GM18499 (cell line): ENCODE measurements around the gene RNF17.
A peak's percentile ranks its signal among the peaks of the same experiment; 100 is the strongest.

Experiments
- ATAC-seq: cut with Tn5 transposase; IDR thresholded peaks from one replicate; pipeline ENCODE4 v1.9.1; 2021; ENCODE audit warnings: moderate number of reproducible peaks; ENCODE audit not compliant: insufficient read depth, unreplicated experiment

Gene RNF17

GRCh38 chr13:24894277-24894971 is 130.5 kb downstream of the RNF17 start:
- ATAC-seq = no peak

GRCh38 chr13:24894972-24895300 is 131.0 kb downstream of the RNF17 start:
- ATAC-seq = no peak

GRCh38 chr13:24896061-24896460 is 132.1 kb downstream of the RNF17 start:
- ATAC-seq = no peak

- ATAC-seq = no peak
Measured at GRCh38 chr13:24897293-24897692, 133.3 kb downstream of the RNF17 start.

GRCh38 chr13:24899601-24900000 is 135.6 kb downstream of the RNF17 start:
- no peak for ATAC-seq

- ATAC-seq = no peak
Measured at GRCh38 chr13:24900507-24900906, 136.5 kb downstream of the RNF17 start.

GRCh38 chr13:24905242-24905641 is 141.3 kb downstream of the RNF17 start:
- ATAC-seq = no peak

GRCh38 chr13:24906268-24906667 is 142.3 kb downstream of the RNF17 start:
- no peak for ATAC-seq

GRCh38 chr13:24910502-24911132 is 146.6 kb downstream of the RNF17 start:
- no peak for ATAC-seq

- ATAC-seq = no peak
Measured at GRCh38 chr13:24911133-24911908, 147.4 kb downstream of the RNF17 start.

- no peak for ATAC-seq
Measured at GRCh38 chr13:24916464-24916863, 152.5 kb downstream of the RNF17 start.

GRCh38 chr13:24921003-24921402 is 157.0 kb downstream of the RNF17 start:
- ATAC-seq = no peak

GRCh38 chr13:24921881-24922280 is 157.9 kb downstream of the RNF17 start:
- ATAC-seq = no peak

GRCh38 chr13:24922387-24922744 is 158.4 kb downstream of the RNF17 start:
- ATAC-seq = no peak

GRCh38 chr13:24922745-24923591 is 159.0 kb downstream of the RNF17 start:
- ATAC-seq = peak; percentile 57

GRCh38 chr13:24925318-24926231 is 161.6 kb downstream of the RNF17 start:
- ATAC-seq = no peak

- no peak for ATAC-seq
Measured at GRCh38 chr13:24927810-24928404, 163.9 kb downstream of the RNF17 start.

- no peak for ATAC-seq
Measured at GRCh38 chr13:24929196-24929595, 165.2 kb downstream of the RNF17 start.
